HCT116 (cell line): ENCODE measurements around the gene LAD1.

Experiments used
- CTCF ChIP-seq, 3 experiments: fragments of 200-600 bp in 1 of 3; sonication (generic) in 1 of 3; IDR thresholded peaks in 2 of 3; conservative IDR thresholded peaks in 1 of 3; 2 replicates each; pipeline ENCODE4 v1.5.1; 2012 to 2017; ENCODE audit warnings: low read depth in 2 of 3, low read length in 2 of 3, antibody characterized with exemption in 1 of 3, borderline replicate concordance in 1 of 3, control low read depth in 1 of 3, mild to moderate bottlenecking in 1 of 3, mixed read lengths in 1 of 3, mixed run types in 1 of 3, moderate library complexity in 1 of 3; ENCODE audit not compliant: insufficient read depth in 1 of 3
- MAX ChIP-seq: IDR thresholded peaks from 2 replicates; pipeline ENCODE4 v1.6.1; 2012
- POLR2A ChIP-seq: IDR thresholded peaks from 2 replicates; pipeline ENCODE4 v1.7.0; 2011; ENCODE audit warnings: borderline replicate concordance; ENCODE audit not compliant: insufficient read depth, insufficient read length; ENCODE audit errors: extremely low read depth
- REST ChIP-seq: IDR thresholded peaks from 2 replicates; pipeline ENCODE4 v1.6.1; 2012; ENCODE audit warnings: low read depth
- SIN3A ChIP-seq: IDR thresholded peaks from 2 replicates; pipeline ENCODE4 v1.6.1; 2012; ENCODE audit warnings: low read depth
- SP1 ChIP-seq: IDR thresholded peaks from 2 replicates; pipeline ENCODE4 v1.6.1; 2012; ENCODE audit warnings: low read depth
- ZNF274 ChIP-seq: fragments of 200-500 bp; sonication (Bioruptor generic); IDR thresholded peaks from 2 replicates; pipeline ENCODE4 v1.6.1; 2014; ENCODE audit warnings: mild to moderate bottlenecking, low read depth, low read length, inconsistent platforms

GRCh38 chr1:201347498-201348210 is 51.5 kb downstream of the LAD1 start:
- TF ChIP-seq SP1 (no peak), MAX (no peak), CTCF (IDR thresholded peaks at IDR 0.05 in 2 of 3, conservative IDR thresholded peaks at IDR 0.05 in 1 of 3; ENCODE audit: borderline replicate concordance in 1 of 3, insufficient read depth in 1 of 3, low read depth in 2 of 3, low read length in 2 of 3) (no peak), POLR2A (no peak), SIN3A (no peak), REST (no peak), ZNF274 (no peak)
